IMR-90 (cell line): ENCODE measurements around the gene ZNF99. TPM values are rescaled to one million over a fixed set of nuclear protein-coding genes. Genes with fewer than 3 reads are reported as not detected.

Experiments
- ATAC-seq: fragments of 200-7000 bp; cut with Tn5 transposase; 2 replicates; pipeline ENCODE4 v1.9.1; 2020; ENCODE audit warnings: low read depth, mild to moderate bottlenecking, moderate library complexity
- BruUV-seq: library from RNA; stranded (reverse); fragments of 400-500 nt; replicated peaks from 2 replicates; lab custom pipeline; 2021; lab: Mats Ljungman, UMichigan
- CTCF ChIA-PET: fragments of 300-600 bp; formaldehyde crosslinking; extraction: SDS; loops from one replicate; lab custom pipeline; 2021; ENCODE audit warnings: antibody characterized with exemption; lab: Yijun Ruan, JAX
- POLR2A ChIA-PET: fragments of 300-600 bp; sonication (Branson Sonifier 250); formaldehyde crosslinking; loops from one replicate; lab custom pipeline; 2022; ENCODE audit warnings: antibody characterized with exemption; ENCODE audit not compliant: unreplicated experiment; lab: Charles Lee
- DNase-seq: peaks from one replicate; pipeline ENCODE4 v3.0.0; 2013
- H2AFZ ChIP-seq: replicated peaks from 2 replicates; pipeline ENCODE3; 2013; ENCODE audit warnings: low read length, mild to moderate bottlenecking; ENCODE audit not compliant: poor library complexity
- H2AK5ac ChIP-seq: 2 replicates; pipeline ENCODE4 v1.6.1; 2013; ENCODE audit warnings: low read depth, low read length, inconsistent platforms
- H2AK9ac ChIP-seq: replicated peaks from 2 replicates; pipeline ENCODE3; 2013; ENCODE audit warnings: mild to moderate bottlenecking, low read depth, low read length, moderate library complexity; ENCODE audit not compliant: poor library complexity
- H2BK120ac ChIP-seq: 2 replicates; pipeline ENCODE4 v1.6.1; 2013; ENCODE audit warnings: low read depth, low read length, inconsistent platforms
- H2BK15ac ChIP-seq: 3 replicates; pipeline ENCODE4 v1.6.1; 2013; ENCODE audit warnings: low read depth, low read length, inconsistent platforms
- H2BK20ac ChIP-seq: 2 replicates; pipeline ENCODE4 v1.6.1; 2013; ENCODE audit warnings: low read depth, mild to moderate bottlenecking, inconsistent platforms, low read length, moderate library complexity
- H2BK5ac ChIP-seq: 2 replicates; pipeline ENCODE4 v1.6.1; 2013; ENCODE audit warnings: mild to moderate bottlenecking, low read depth, low read length, inconsistent platforms; ENCODE audit not compliant: poor library complexity, severe bottlenecking
- H3K14ac ChIP-seq: replicated peaks from 2 replicates; pipeline ENCODE4 v1.6.1; 2013; ENCODE audit warnings: low read depth, low read length, inconsistent platforms
- H3K18ac ChIP-seq: 2 replicates; pipeline ENCODE4 v1.6.1; 2013; ENCODE audit warnings: low read depth, low read length, control low read depth
- H3K23ac ChIP-seq: 2 replicates; pipeline ENCODE4 v1.6.1; 2013; ENCODE audit warnings: low read depth, low read length, inconsistent platforms
- H3K27ac ChIP-seq: 2 replicates; pipeline ENCODE4 v1.5.1; 2013; ENCODE audit warnings: mild to moderate bottlenecking, control low read depth, low read length; ENCODE audit not compliant: insufficient read depth
- H3K27me3 ChIP-seq: 2 replicates; pipeline ENCODE4 v1.6.1; 2013; ENCODE audit warnings: low read length; ENCODE audit not compliant: control insufficient read depth, insufficient read depth
- H3K36me3 ChIP-seq: 2 replicates; pipeline ENCODE4 v1.6.1; 2013; ENCODE audit warnings: low read length, mixed read lengths; ENCODE audit not compliant: control insufficient read depth, insufficient read depth
- H3K4ac ChIP-seq: 2 replicates; pipeline ENCODE4 v1.6.1; 2013; ENCODE audit warnings: low read depth, low read length, inconsistent platforms
- H3K4me1 ChIP-seq: 2 replicates; pipeline ENCODE4 v1.6.1; 2013; ENCODE audit warnings: low read length, mixed read lengths; ENCODE audit not compliant: control insufficient read depth, insufficient read depth
- H3K4me2 ChIP-seq: 2 replicates; pipeline ENCODE4 v1.6.1; 2013; ENCODE audit warnings: low read depth, mild to moderate bottlenecking, control low read depth, low read length, moderate library complexity
- H3K4me3 ChIP-seq: 2 replicates; pipeline ENCODE4 v1.5.1; 2013; ENCODE audit warnings: low read depth, mild to moderate bottlenecking, control low read depth, low read length, moderate library complexity; ENCODE audit not compliant: insufficient read depth
- H3K56ac ChIP-seq: 2 replicates; pipeline ENCODE4 v1.6.1; 2013; ENCODE audit warnings: low read length, inconsistent platforms; ENCODE audit not compliant: insufficient read depth; ENCODE audit errors: extremely low read depth
- H3K79me1 ChIP-seq, 2 experiments: 2 replicates each; pipeline ENCODE4 v1.6.1; 2013; ENCODE audit warnings: low read length in 2 of 2, inconsistent platforms in 1 of 2, low read depth in 1 of 2
- H3K9ac ChIP-seq: 2 replicates; pipeline ENCODE4 v1.6.1; 2013; ENCODE audit warnings: low read depth, low read length, control low read depth
- H3K9me1 ChIP-seq: 2 replicates; pipeline ENCODE4 v1.6.1; 2013; ENCODE audit warnings: low read length, inconsistent platforms; ENCODE audit not compliant: insufficient read depth
- H3K9me3 ChIP-seq: 2 replicates; pipeline ENCODE4 v1.6.1; 2013; ENCODE audit warnings: low read length; ENCODE audit not compliant: control insufficient read depth, insufficient read depth
- H4K20me1 ChIP-seq: 2 replicates; pipeline ENCODE4 v1.6.1; 2013; ENCODE audit warnings: low read length, inconsistent platforms; ENCODE audit not compliant: insufficient read depth
- H4K5ac ChIP-seq: 2 replicates; pipeline ENCODE4 v1.6.1; 2013; ENCODE audit warnings: mild to moderate bottlenecking, low read depth, low read length, control low read depth
- H4K8ac ChIP-seq, 2 experiments: 2 replicates each; pipeline ENCODE4 v1.6.1; 2013; ENCODE audit warnings: low read depth in 2 of 2, low read length in 2 of 2, control low read depth in 1 of 2, inconsistent platforms in 1 of 2
- H4K91ac ChIP-seq: 2 replicates; pipeline ENCODE4 v1.6.1; 2013; ENCODE audit warnings: low read depth, low read length, inconsistent platforms; ENCODE audit not compliant: insufficient read depth
- BHLHE40 ChIP-seq: fragments of 150-350 bp; IDR thresholded peaks from 2 replicates; pipeline ENCODE4 v1.6.1; 2016; ENCODE audit warnings: mild to moderate bottlenecking, low read depth, low read length
- CEBPB ChIP-seq: IDR thresholded peaks from 2 replicates; pipeline ENCODE4 v1.6.1; 2012; ENCODE audit warnings: low read depth, low read length, improper control_type of control experiment
- CHD1 ChIP-seq: IDR thresholded peaks from 2 replicates; pipeline ENCODE4 v1.6.1; 2012; ENCODE audit warnings: low read depth, low read length, improper control_type of control experiment
- CTCF ChIP-seq: conservative IDR thresholded peaks from 2 replicates; pipeline ENCODE4 v1.5.1; 2012; ENCODE audit warnings: mild to moderate bottlenecking, low read depth, low read length, improper control_type of control experiment
- FOS ChIP-seq: fragments of 150-350 bp; IDR thresholded peaks from 2 replicates; pipeline ENCODE4 v1.6.1; 2016; ENCODE audit warnings: low read depth, low read length
- MAFK ChIP-seq: IDR thresholded peaks from 2 replicates; pipeline ENCODE4 v1.6.1; 2012; ENCODE audit warnings: low read depth, low read length, improper control_type of control experiment
- MAZ ChIP-seq: IDR thresholded peaks from 2 replicates; pipeline ENCODE4 v1.6.1; 2012; ENCODE audit warnings: low read depth, mild to moderate bottlenecking, low read length, improper control_type of control experiment, moderate library complexity, borderline replicate concordance
- MXI1 ChIP-seq: IDR thresholded peaks from 2 replicates; pipeline ENCODE4 v1.6.1; 2012; ENCODE audit warnings: low read depth, mild to moderate bottlenecking, low read length, moderate library complexity, borderline replicate concordance
- NFE2L2 ChIP-seq: fragments of 150-350 bp; IDR thresholded peaks from 2 replicates; pipeline ENCODE4 v1.6.1; 2016; ENCODE audit warnings: low read depth, mild to moderate bottlenecking, low read length
- POLR2A ChIP-seq: IDR thresholded peaks from 2 replicates; pipeline ENCODE4 v1.6.1; 2012; ENCODE audit warnings: mild to moderate bottlenecking, low read depth, low read length
- RAD21 ChIP-seq: IDR thresholded peaks from 2 replicates; pipeline ENCODE4 v1.6.1; 2012; ENCODE audit warnings: low read length, improper control_type of control experiment
- RCOR1 ChIP-seq: IDR thresholded peaks from 2 replicates; pipeline ENCODE4 v1.6.1; 2012; ENCODE audit warnings: mild to moderate bottlenecking, low read length, improper control_type of control experiment; ENCODE audit not compliant: insufficient replicate concordance
- RFX5 ChIP-seq: IDR thresholded peaks from 2 replicates; pipeline ENCODE4 v1.8.0; 2012; ENCODE audit warnings: low read depth, mild to moderate bottlenecking, low read length, moderate library complexity
- SMC3 ChIP-seq: fragments of 150-350 bp; IDR thresholded peaks from 2 replicates; pipeline ENCODE4 v1.6.1; 2016; ENCODE audit warnings: low read depth, mild to moderate bottlenecking, antibody characterized with exemption, low read length, moderate library complexity
- USF2 ChIP-seq: fragments of 150-350 bp; IDR thresholded peaks from 2 replicates; pipeline ENCODE4 v1.6.1; 2017; ENCODE audit warnings: mild to moderate bottlenecking, antibody characterized with exemption, low read length, low read depth
- WGBS, 2 experiments: methylation state at CpG; one replicate each; pipeline versions ENCODE4 v1.1.5 to v1.1.7; 2013; ENCODE audit warnings: missing lambda C conversion rate in 2 of 2; ENCODE audit not compliant: insufficient read length in 1 of 2; ENCODE audit errors: extremely low coverage in 2 of 2; 5-methylcytosine and 5-hydroxymethylcytosine counted together
- dilution Hi-C: fragments of 300-500 bp; cut with HindIII; formaldehyde crosslinking; loops from one replicate; pipeline ENCODE4 v1.14.3; 2018; ENCODE audit warnings: low sequenced_read_pairs; ENCODE audit not compliant: unreplicated experiment
- in situ Hi-C: fragments of 300-500 bp; cut with MboI; formaldehyde crosslinking; loops from 3 replicates; pipeline ENCODE4 v1.14.3; 2019; ENCODE audit warnings: low sequenced_read_pairs, inconsistent platforms, mixed read lengths
- intact Hi-C: fragments of 100-400 bp; cut with micrococcal nuclease; formaldehyde crosslinking; loops from 2 replicates; pipeline ENCODE4 v1.10.0; 2022
- polyA plus RNA-seq, 3 experiments: library from polyadenylated mRNA; depleted of rRNA; stranded (reverse); fragments of >200 nt; gene quantifications; 2 replicates each; pipeline ENCODE4 v1.2.3, GENCODE V29; 2012; ENCODE audit warnings: low replicate concordance in 1 of 3
- total RNA-seq: library from RNA; depleted of rRNA; stranded (reverse); fragments of >200 nt; gene quantifications from 2 replicates; pipeline ENCODE4 v1.2.3, GENCODE V29; 2012
- TF ChIP-seq, protein P1 (sequence below): fragments of 150-350 bp; IDR thresholded peaks from 2 replicates; pipeline ENCODE4 v1.6.1; 2016; ENCODE audit warnings: low read depth, mild to moderate bottlenecking, low read length, moderate library complexity, borderline replicate concordance

Gene ZNF99
- total and polyA plus RNA-seq, 2 of the 4 experiments (the other 2 are of a cell fraction) = not detected

DNA sequence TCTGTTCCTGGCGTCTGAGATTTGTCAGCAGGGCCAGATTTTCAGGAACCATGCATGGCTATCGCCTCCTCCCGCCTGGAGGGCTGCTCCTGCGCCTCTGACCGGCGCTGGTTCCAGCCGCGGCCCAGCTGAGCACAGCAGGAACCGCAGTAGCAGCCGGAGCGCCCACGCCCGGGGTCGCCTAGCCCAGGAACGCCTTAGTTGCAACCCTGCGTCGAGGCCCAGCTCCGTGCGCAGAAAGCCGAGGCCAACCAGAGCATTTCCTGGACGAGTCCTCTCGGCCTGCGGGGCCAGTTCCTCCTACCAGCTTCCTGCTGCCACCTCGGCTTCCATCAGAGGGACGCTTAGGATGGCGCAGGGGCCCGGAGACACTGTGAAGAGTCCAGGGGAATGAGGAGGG is 75.0 kb downstream of the ZNF99 start:
- no peak overlapping the region for H2BK15ac ChIP-seq
- no peak for ATAC-seq
- no peak overlapping the region for H4K5ac ChIP-seq
- no peak overlapping the region for H2BK5ac ChIP-seq
- H2AK5ac ChIP-seq = no peak overlapping the region
- no peaks in the 10 kb centered on the region for H3K9me1 ChIP-seq
- no peaks in the 10 kb centered on the region for H3K27me3 ChIP-seq
- TF ChIP-seq FOS = no peak
- no peak for TF ChIP-seq RFX5
- TF ChIP-seq MXI1 = no peak
- TF ChIP-seq BHLHE40 = no peak
- TF ChIP-seq SMC3 = no peak
- no peak for TF ChIP-seq USF2
- TF ChIP-seq CEBPB = no peak
- TF ChIP-seq CHD1 = no peak
- TF ChIP-seq MAZ = no peak
- TF ChIP-seq RCOR1 = no peak
- TF ChIP-seq, protein P1, sequence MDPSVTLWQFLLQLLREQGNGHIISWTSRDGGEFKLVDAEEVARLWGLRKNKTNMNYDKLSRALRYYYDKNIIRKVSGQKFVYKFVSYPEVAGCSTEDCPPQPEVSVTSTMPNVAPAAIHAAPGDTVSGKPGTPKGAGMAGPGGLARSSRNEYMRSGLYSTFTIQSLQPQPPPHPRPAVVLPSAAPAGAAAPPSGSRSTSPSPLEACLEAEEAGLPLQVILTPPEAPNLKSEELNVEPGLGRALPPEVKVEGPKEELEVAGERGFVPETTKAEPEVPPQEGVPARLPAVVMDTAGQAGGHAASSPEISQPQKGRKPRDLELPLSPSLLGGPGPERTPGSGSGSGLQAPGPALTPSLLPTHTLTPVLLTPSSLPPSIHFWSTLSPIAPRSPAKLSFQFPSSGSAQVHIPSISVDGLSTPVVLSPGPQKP = no peak
- TF ChIP-seq RAD21 = no peak
- no peak for TF ChIP-seq CTCF
- TF ChIP-seq MAFK = no peak
- TF ChIP-seq NFE2L2 = no peak
- TF ChIP-seq POLR2A = no peak
- no peak overlapping the region for H3K4me2 ChIP-seq
- dilution Hi-C loops (no loop called here), in situ Hi-C loops (no loop called here), intact Hi-C loops (no loop called here)
- H3K23ac ChIP-seq = no peak overlapping the region
- no peak overlapping the region for H3K4me3 ChIP-seq
- H3K9ac ChIP-seq = no peak overlapping the region
- no TSS peak for BruUV-seq
- H3K4ac ChIP-seq = no peak overlapping the region
- H2BK120ac ChIP-seq = no peak overlapping the region
- no peak overlapping the region for H4K91ac ChIP-seq
- no peak overlapping the region for H2AFZ ChIP-seq
- H3K36me3 ChIP-seq = no peaks in the 10 kb centered on the region
- ChIA-PET CTCF (no interaction called here), POLR2A (no interaction called here)
- H3K9me3 ChIP-seq = peaks cover 10% of the 10 kb centered on the region; the same call in 1 of the 2 replicates
- 15% methylated on average over 5 of the region's 27 CpGs; no CpG with 5 or more reads in 1 of the 2 experiments for WGBS, 2 experiments
- DNase-seq = no peak
- no peak overlapping the region for H3K14ac ChIP-seq
- H3K4me1 ChIP-seq = no peaks in the 10 kb centered on the region
- no peaks in the 10 kb centered on the region for H4K20me1 ChIP-seq
- H3K79me1 ChIP-seq = no peaks in the 10 kb centered on the region
- H3K18ac ChIP-seq = no peak overlapping the region
- no peak overlapping the region for H2AK9ac ChIP-seq
- no peak overlapping the region for H3K27ac ChIP-seq
- no peak overlapping the region for H2BK20ac ChIP-seq
- H4K8ac ChIP-seq = no peak overlapping the region
- H3K56ac ChIP-seq = no peak overlapping the region
